CD4-positive, alpha-beta T cell treated with Interleukin-4 for 1 hour (primary cell): ENCODE results near the gene PPM1N.

Experiments used
- DNase-seq, 2 donors: peaks; one replicate each; pipeline ENCODE4 v3.0.0-alpha.2; 2020 to 2022

The PPM1N gene

GRCh38 chr19:45498411-45499195 lies at the start of gene PPM1N:
Gene PPM1N (plus strand): TSS chr19:45498443. CDS start chr19:45498473, 30 bp downstream.
- peak; percentile 68 to 74 for DNase-seq

GRCh38 chr19:45448887-45449299 lies 49.4 kb upstream of the PPM1N start:
- DNase-seq: peak; percentile 37 to 39

GRCh38 chr19:45450012-45450333 lies 48.3 kb upstream of the PPM1N start:
- peak; percentile 74 to 83 for DNase-seq

GRCh38 chr19:45451131-45451849 lies 47.0 kb upstream of the PPM1N start:
- peak; percentile 83 to 87 for DNase-seq

- DNase-seq: no peak
These were observed 46.3 kb upstream of the PPM1N start for GRCh38 chr19:45451850-45452387.

- DNase-seq: peak; percentile 76 to 89
These were observed 42.3 kb upstream of the PPM1N start for GRCh38 chr19:45455707-45456499.

GRCh38 chr19:45456500-45456815 lies 41.8 kb upstream of the PPM1N start:
- no peak for DNase-seq

- no peak for DNase-seq
These were observed 40.5 kb upstream of the PPM1N start for GRCh38 chr19:45457776-45458175.

GRCh38 chr19:45460807-45461347 lies 37.4 kb upstream of the PPM1N start:
- no peak for DNase-seq

- no peak for DNase-seq
These were observed 36.1 kb upstream of the PPM1N start for GRCh38 chr19:45462174-45462573.

- DNase-seq: no peak
These were observed 35.0 kb upstream of the PPM1N start for GRCh38 chr19:45463241-45463640.

- no peak for DNase-seq
These were observed 34.0 kb upstream of the PPM1N start for GRCh38 chr19:45464274-45464673.

- DNase-seq: no peak
These were observed 33.3 kb upstream of the PPM1N start for GRCh38 chr19:45464852-45465441.

- DNase-seq: no peak
These were observed 31.2 kb upstream of the PPM1N start for GRCh38 chr19:45467115-45467455.

GRCh38 chr19:45467456-45468158 lies 30.6 kb upstream of the PPM1N start, which contains the start of gene FOSB:
Gene FOSB (plus strand): TSS chr19:45467996. CDS start chr19:45468587, 591 bp downstream.
- DNase-seq: peak; percentile 96 to 97

- DNase-seq: no peak
These were observed 30.0 kb upstream of the PPM1N start for GRCh38 chr19:45468159-45468651.

- DNase-seq: no peak
These were observed 29.5 kb upstream of the PPM1N start for GRCh38 chr19:45468803-45469131.

GRCh38 chr19:45469132-45469944 lies 28.9 kb upstream of the PPM1N start:
- peak; percentile 86 to 87 for DNase-seq

GRCh38 chr19:45469945-45470761 lies 28.1 kb upstream of the PPM1N start:
- peak; percentile 73 to 79 for DNase-seq

- DNase-seq: no peak
These were observed 27.5 kb upstream of the PPM1N start for GRCh38 chr19:45470762-45471081.
